HCT116 (cell line): ENCODE results near the gene PASD1. TPM values are rescaled to one million over a fixed set of nuclear protein-coding genes. Genes with fewer than 3 reads are reported as not detected.

Experiments
- ATAC-seq: fragments of 200-7000 bp; cut with Tn5 transposase; 2 replicates; pipeline ENCODE4 v1.9.1; 2020; ENCODE audit warnings: mild to moderate bottlenecking, moderate library complexity
- BruUV-seq: library from RNA; stranded (reverse); fragments of 400-500 nt; replicated peaks from 2 replicates; lab custom pipeline; 2021; lab: Mats Ljungman, UMichigan
- CTCF ChIA-PET: fragments of 300-600 bp; sonication (Branson Sonifier 250); formaldehyde crosslinking; loops from one replicate; lab custom pipeline; 2021; ENCODE audit warnings: antibody characterized with exemption; lab: Charles Lee
- POLR2A ChIA-PET: fragments of 300-600, 350-600 bp; sonication (Branson Sonifier 250); formaldehyde crosslinking; loops from one replicate; lab custom pipeline; 2021; ENCODE audit warnings: antibody characterized with exemption; lab: Charles Lee
- RAD21 ChIA-PET, 2 experiments: fragments of 300-600 bp; sonication (Branson Sonifier 250); formaldehyde crosslinking; loops; one replicate each; lab custom pipeline; 2023; ENCODE audit warnings: low total read pairs in 2 of 2; ENCODE audit not compliant: uncharacterized antibody in 2 of 2, unreplicated experiment in 2 of 2, low non-redundant PET in 1 of 2; lab: Charles Lee
- DNase-seq: peaks from one replicate; pipeline ENCODE4 v3.0.0-alpha.2; 2010; ENCODE audit warnings: low read depth, low spot score
- H2AFZ ChIP-seq: fragments of 200-600 bp; shearing (Covaris generic), sonication (generic); 2 replicates; pipeline ENCODE4 v1.6.1; 2017; ENCODE audit warnings: low read depth, mixed run types, mixed read lengths, antibody characterized with exemption, low read length; ENCODE audit not compliant: poor library complexity, severe bottlenecking
- H3K27ac ChIP-seq: 2 replicates; pipeline ENCODE4 v1.5.1; 2012; ENCODE audit warnings: low read depth, low read length
- H3K27me3 ChIP-seq: fragments of 200-600 bp; sonication (generic); 2 replicates; pipeline ENCODE4 v1.6.1; 2016; ENCODE audit warnings: mixed run types, low read length, mixed read lengths; ENCODE audit not compliant: insufficient read depth
- H3K36me3 ChIP-seq, 2 experiments: fragments of 200-500 bp in 1 of 2; fragments of 200-600 bp in 1 of 2; sonication (Bioruptor generic) in 1 of 2; sonication (generic) in 1 of 2; 2 replicates each; pipeline versions ENCODE4 v1.5.1 to v1.6.1; 2014 to 2016; ENCODE audit warnings: low read length in 2 of 2, inconsistent platforms in 1 of 2, mixed read lengths in 1 of 2, mixed run types in 1 of 2; ENCODE audit not compliant: insufficient read depth in 2 of 2, control insufficient read depth in 1 of 2
- H3K4me1 ChIP-seq, 2 experiments: fragments of 200-600 bp in 1 of 2; sonication (generic) in 1 of 2; 2 replicates each; pipeline versions ENCODE4 v1.5.1 to v1.6.1; 2012 to 2017; ENCODE audit warnings: low read length in 2 of 2, inconsistent platforms in 1 of 2, mild to moderate bottlenecking in 1 of 2, mixed read lengths in 1 of 2, mixed run types in 1 of 2, moderate library complexity in 1 of 2; ENCODE audit not compliant: insufficient read depth in 2 of 2, control insufficient read depth in 1 of 2
- H3K4me2 ChIP-seq: fragments of 200-600 bp; sonication (generic); 2 replicates; pipeline ENCODE4 v1.6.1; 2017; ENCODE audit warnings: mixed run types, low read length, mixed read lengths
- H3K4me3 ChIP-seq, 2 experiments: fragments of 200-600 bp in 1 of 2; sonication (generic) in 1 of 2; replicated peaks in 1 of 2; 2 replicates each; pipeline ENCODE4 v1.5.1; 2011 to 2016; ENCODE audit warnings: low read length in 2 of 2, control low read depth in 1 of 2, low read depth in 1 of 2, mild to moderate bottlenecking in 1 of 2, mixed read lengths in 1 of 2, mixed run types in 1 of 2
- H3K79me2 ChIP-seq: fragments of 200-600 bp; sonication (generic); 2 replicates; pipeline ENCODE4 v1.6.1; 2017; ENCODE audit warnings: mild to moderate bottlenecking, mixed run types, low read length, moderate library complexity, mixed read lengths; ENCODE audit not compliant: insufficient read depth
- H3K9ac ChIP-seq: fragments of 200-600 bp; sonication (generic); 2 replicates; pipeline ENCODE4 v1.6.1; 2016; ENCODE audit warnings: low read length, mixed read lengths
- H3K9me2 ChIP-seq: fragments of 200-600 bp; sonication (generic), shearing (Covaris generic); 2 replicates; pipeline ENCODE4 v1.6.1; 2017; ENCODE audit warnings: mixed run types, mild to moderate bottlenecking, moderate library complexity; ENCODE audit not compliant: insufficient read depth
- H3K9me3 ChIP-seq, 2 experiments: fragments of 200-500 bp in 1 of 2; fragments of 200-600 bp in 1 of 2; sonication (Bioruptor generic) in 1 of 2; sonication (generic) in 1 of 2; 2 replicates each; pipeline ENCODE4 v1.6.1; 2014 to 2017; ENCODE audit warnings: low read length in 2 of 2, mixed read lengths in 2 of 2, inconsistent platforms in 1 of 2, low read depth in 1 of 2, mild to moderate bottlenecking in 1 of 2, mixed run types in 1 of 2, moderate library complexity in 1 of 2; ENCODE audit not compliant: control insufficient read depth in 1 of 2, insufficient read depth in 1 of 2
- H4K20me1 ChIP-seq: fragments of 200-600 bp; sonication (generic), shearing (Covaris generic); 2 replicates; pipeline ENCODE4 v1.6.1; 2017; ENCODE audit warnings: mixed run types, mild to moderate bottlenecking, moderate library complexity; ENCODE audit not compliant: insufficient read depth
- CBX3 ChIP-seq: IDR thresholded peaks from 2 replicates; pipeline ENCODE4 v1.6.1; 2012; ENCODE audit warnings: low read depth
- EGR1 ChIP-seq: IDR thresholded peaks from 2 replicates; pipeline ENCODE4 v1.6.1; 2012; ENCODE audit warnings: low read depth
- ELF1 ChIP-seq: IDR thresholded peaks from 2 replicates; pipeline ENCODE4 v1.6.1; 2012; ENCODE audit warnings: low read depth, borderline replicate concordance
- EZH2phosphoT487 ChIP-seq: fragments of 200-600 bp; IDR thresholded peaks from 2 replicates; pipeline ENCODE4 v1.6.1; 2018; ENCODE audit warnings: antibody characterized with exemption, borderline replicate concordance
- FOSL1 ChIP-seq: IDR thresholded peaks from 2 replicates; pipeline ENCODE4 v1.6.1; 2012; ENCODE audit warnings: low read depth
- JUND ChIP-seq: IDR thresholded peaks from 2 replicates; pipeline ENCODE4 v1.6.1; 2012
- RAD21 ChIP-seq: IDR thresholded peaks from 2 replicates; pipeline ENCODE4 v1.6.1; 2012; ENCODE audit warnings: low read depth, mild to moderate bottlenecking
- SIN3A ChIP-seq: IDR thresholded peaks from 2 replicates; pipeline ENCODE4 v1.6.1; 2012; ENCODE audit warnings: low read depth
- SP1 ChIP-seq: IDR thresholded peaks from 2 replicates; pipeline ENCODE4 v1.6.1; 2012; ENCODE audit warnings: low read depth
- TCF7L2 ChIP-seq: IDR thresholded peaks from 2 replicates; pipeline ENCODE4 v1.7.0; 2011; ENCODE audit warnings: borderline replicate concordance, inconsistent platforms; ENCODE audit not compliant: insufficient read depth, insufficient read length; ENCODE audit errors: extremely low read depth
- intact Hi-C: fragments of 100-400 bp; cut with micrococcal nuclease; formaldehyde crosslinking; loops from 2 replicates; pipeline ENCODE4 v1.10.0; 2022
- total RNA-seq: library from RNA; stranded (reverse); gene quantifications from one replicate; pipeline ENCODE4 v1.2.1, GENCODE V29; 2021; ENCODE audit not compliant: unreplicated experiment
- TF ChIP-seq, protein P1 (sequence below), 3 experiments: fragments of 200-600 bp in 1 of 3; sonication (generic) in 1 of 3; IDR thresholded peaks in 2 of 3; conservative IDR thresholded peaks in 1 of 3; 2 replicates each; pipeline ENCODE4 v1.5.1; 2012 to 2017; ENCODE audit warnings: low read depth in 2 of 3, low read length in 2 of 3, antibody characterized with exemption in 1 of 3, borderline replicate concordance in 1 of 3, control low read depth in 1 of 3, mild to moderate bottlenecking in 1 of 3, mixed read lengths in 1 of 3, mixed run types in 1 of 3, moderate library complexity in 1 of 3; ENCODE audit not compliant: insufficient read depth in 1 of 3
- TF ChIP-seq, protein P2 (sequence below): IDR thresholded peaks from 2 replicates; pipeline ENCODE4 v1.6.1; 2011; ENCODE audit warnings: mild to moderate bottlenecking, low read length, moderate library complexity; ENCODE audit not compliant: insufficient replicate concordance; ENCODE audit errors: extremely low read depth
- TF ChIP-seq, protein P3 (sequence below): IDR thresholded peaks from 2 replicates; pipeline ENCODE4 v1.6.1; 2012; ENCODE audit warnings: low read depth

The PASD1 gene
- total RNA-seq, 1 experiment from 2014 or later = not detected

- Histone ChIP-seq H3K27ac (no peak overlapping the region), H3K4me1 (no peaks in the 10 kb centered on the region), H3K27me3 (peaks cover 5% of the 10 kb centered on the region; the same call in 1 of the 2 replicates), H4K20me1 (no peaks in the 10 kb centered on the region), H3K9me2 (no peaks in the 10 kb centered on the region), H2AFZ (no peak overlapping the region), H3K4me2 (no peak overlapping the region), H3K9me3 (no peaks in the 10 kb centered on the region), H3K36me3 (no peaks in the 10 kb centered on the region), H3K79me2 (no peaks in the 10 kb centered on the region), H3K9ac (no peak overlapping the region), H3K4me3 (no peak overlapping the region)
- peak; percentile 32 for DNase-seq
- ATAC-seq = peak; percentile 86
- TF ChIP-seq SP1 (no peak), CBX3 (no peak), TCF7L2 (no peak), RAD21 (peak; percentile 77)
- TF ChIP-seq, protein P1, sequence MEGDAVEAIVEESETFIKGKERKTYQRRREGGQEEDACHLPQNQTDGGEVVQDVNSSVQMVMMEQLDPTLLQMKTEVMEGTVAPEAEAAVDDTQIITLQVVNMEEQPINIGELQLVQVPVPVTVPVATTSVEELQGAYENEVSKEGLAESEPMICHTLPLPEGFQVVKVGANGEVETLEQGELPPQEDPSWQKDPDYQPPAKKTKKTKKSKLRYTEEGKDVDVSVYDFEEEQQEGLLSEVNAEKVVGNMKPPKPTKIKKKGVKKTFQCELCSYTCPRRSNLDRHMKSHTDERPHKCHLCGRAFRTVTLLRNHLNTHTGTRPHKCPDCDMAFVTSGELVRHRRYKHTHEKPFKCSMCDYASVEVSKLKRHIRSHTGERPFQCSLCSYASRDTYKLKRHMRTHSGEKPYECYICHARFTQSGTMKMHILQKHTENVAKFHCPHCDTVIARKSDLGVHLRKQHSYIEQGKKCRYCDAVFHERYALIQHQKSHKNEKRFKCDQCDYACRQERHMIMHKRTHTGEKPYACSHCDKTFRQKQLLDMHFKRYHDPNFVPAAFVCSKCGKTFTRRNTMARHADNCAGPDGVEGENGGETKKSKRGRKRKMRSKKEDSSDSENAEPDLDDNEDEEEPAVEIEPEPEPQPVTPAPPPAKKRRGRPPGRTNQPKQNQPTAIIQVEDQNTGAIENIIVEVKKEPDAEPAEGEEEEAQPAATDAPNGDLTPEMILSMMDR (IDR thresholded peaks at IDR 0.05 in 2 of 3, conservative IDR thresholded peaks at IDR 0.05 in 1 of 3; ENCODE audit: borderline replicate concordance in 1 of 3, insufficient read depth in 1 of 3, low read depth in 2 of 3, low read length in 2 of 3) = peak; percentile 48 to 56 (median 54)
- ChIA-PET RAD21 (no interaction called here), CTCF (interaction anchor here (1.0 to 1.3 kb wide), 3 partner anchors 529 to 532 kb away, joined by 3 to 4 read pairs (median 4); no protein-coding TSS in a partner anchor), POLR2A (no interaction called here)
- BruUV-seq = no TSS peak
- intact Hi-C loops = loop anchor here (1.0 to 5.0 kb wide), 3 partner anchors 174 to 909 kb away; no protein-coding TSS in a partner anchor
These were observed 117.3 kb downstream of the PASD1 start for GRCh38 chrX:151680805-151681204.

DNA sequence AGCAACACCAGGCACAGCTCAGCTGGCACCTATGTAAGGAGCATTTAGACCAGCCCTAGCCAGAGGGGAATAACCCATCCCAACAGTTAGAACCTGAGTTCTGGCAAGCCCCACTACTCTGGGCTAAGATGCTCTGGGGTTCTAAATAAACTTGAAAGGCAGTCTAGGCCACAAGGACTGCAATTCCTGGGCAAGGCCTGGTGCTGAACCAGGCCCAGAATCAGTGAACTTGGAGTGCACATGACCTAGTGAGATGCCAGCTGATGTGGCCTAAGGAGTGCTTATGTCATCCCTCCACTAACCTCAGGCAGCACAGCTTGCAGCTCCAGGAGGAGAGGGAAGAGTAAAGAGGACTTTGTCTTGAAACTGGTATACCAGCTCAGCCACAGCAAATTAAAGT, 124.2 kb downstream of the PASD1 start:
- Histone ChIP-seq H3K36me3 (no peaks in the 10 kb centered on the region), H3K4me1 (no peaks in the 10 kb centered on the region), H3K79me2 (no peaks in the 10 kb centered on the region), H3K27me3 (0 out of 2 replicates have a peak, but pooled peaks cover 5% of the 10 kb centered on the region), H3K4me3 (no peak overlapping the region), H3K9ac (no peak overlapping the region), H3K9me3 (no peaks in the 10 kb centered on the region), H3K27ac (no peak overlapping the region), H3K9me2 (no peaks in the 10 kb centered on the region), H4K20me1 (no peaks in the 10 kb centered on the region), H3K4me2 (no peak overlapping the region), H2AFZ (no peak overlapping the region)
- ATAC-seq (no peak), DNase-seq (no peak)
- CTCF ChIA-PET = no interaction called here
- POLR2A ChIA-PET = no interaction called here
- intact Hi-C loops = no loop called here
- RAD21 ChIA-PET = no interaction called here
- BruUV-seq = no TSS peak
- TF ChIP-seq CBX3 (no peak), ELF1 (no peak), EGR1 (no peak), JUND (no peak), EZH2phosphoT487 (no peak), SIN3A (no peak), FOSL1 (no peak)
- TF ChIP-seq, protein P2, sequence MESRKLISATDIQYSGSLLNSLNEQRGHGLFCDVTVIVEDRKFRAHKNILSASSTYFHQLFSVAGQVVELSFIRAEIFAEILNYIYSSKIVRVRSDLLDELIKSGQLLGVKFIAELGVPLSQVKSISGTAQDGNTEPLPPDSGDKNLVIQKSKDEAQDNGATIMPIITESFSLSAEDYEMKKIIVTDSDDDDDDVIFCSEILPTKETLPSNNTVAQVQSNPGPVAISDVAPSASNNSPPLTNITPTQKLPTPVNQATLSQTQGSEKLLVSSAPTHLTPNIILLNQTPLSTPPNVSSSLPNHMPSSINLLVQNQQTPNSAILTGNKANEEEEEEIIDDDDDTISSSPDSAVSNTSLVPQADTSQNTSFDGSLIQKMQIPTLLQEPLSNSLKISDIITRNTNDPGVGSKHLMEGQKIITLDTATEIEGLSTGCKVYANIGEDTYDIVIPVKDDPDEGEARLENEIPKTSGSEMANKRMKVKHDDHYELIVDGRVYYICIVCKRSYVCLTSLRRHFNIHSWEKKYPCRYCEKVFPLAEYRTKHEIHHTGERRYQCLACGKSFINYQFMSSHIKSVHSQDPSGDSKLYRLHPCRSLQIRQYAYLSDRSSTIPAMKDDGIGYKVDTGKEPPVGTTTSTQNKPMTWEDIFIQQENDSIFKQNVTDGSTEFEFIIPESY = no peak
- TF ChIP-seq, protein P3, sequence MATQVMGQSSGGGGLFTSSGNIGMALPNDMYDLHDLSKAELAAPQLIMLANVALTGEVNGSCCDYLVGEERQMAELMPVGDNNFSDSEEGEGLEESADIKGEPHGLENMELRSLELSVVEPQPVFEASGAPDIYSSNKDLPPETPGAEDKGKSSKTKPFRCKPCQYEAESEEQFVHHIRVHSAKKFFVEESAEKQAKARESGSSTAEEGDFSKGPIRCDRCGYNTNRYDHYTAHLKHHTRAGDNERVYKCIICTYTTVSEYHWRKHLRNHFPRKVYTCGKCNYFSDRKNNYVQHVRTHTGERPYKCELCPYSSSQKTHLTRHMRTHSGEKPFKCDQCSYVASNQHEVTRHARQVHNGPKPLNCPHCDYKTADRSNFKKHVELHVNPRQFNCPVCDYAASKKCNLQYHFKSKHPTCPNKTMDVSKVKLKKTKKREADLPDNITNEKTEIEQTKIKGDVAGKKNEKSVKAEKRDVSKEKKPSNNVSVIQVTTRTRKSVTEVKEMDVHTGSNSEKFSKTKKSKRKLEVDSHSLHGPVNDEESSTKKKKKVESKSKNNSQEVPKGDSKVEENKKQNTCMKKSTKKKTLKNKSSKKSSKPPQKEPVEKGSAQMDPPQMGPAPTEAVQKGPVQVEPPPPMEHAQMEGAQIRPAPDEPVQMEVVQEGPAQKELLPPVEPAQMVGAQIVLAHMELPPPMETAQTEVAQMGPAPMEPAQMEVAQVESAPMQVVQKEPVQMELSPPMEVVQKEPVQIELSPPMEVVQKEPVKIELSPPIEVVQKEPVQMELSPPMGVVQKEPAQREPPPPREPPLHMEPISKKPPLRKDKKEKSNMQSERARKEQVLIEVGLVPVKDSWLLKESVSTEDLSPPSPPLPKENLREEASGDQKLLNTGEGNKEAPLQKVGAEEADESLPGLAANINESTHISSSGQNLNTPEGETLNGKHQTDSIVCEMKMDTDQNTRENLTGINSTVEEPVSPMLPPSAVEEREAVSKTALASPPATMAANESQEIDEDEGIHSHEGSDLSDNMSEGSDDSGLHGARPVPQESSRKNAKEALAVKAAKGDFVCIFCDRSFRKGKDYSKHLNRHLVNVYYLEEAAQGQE = no peak
